SK-N-SH treated with all-trans-retinoic acid at 6 μM for 48 hours (cell line): Measurements from ENCODE around the gene IMP4.

Experiments used
- ATAC-seq: fragments of 200-7000 bp; cut with Tn5 transposase; 3 replicates; pipeline ENCODE4 v1.9.1; 2020; ENCODE audit warnings: mild to moderate bottlenecking, moderate library complexity
- ARNTL ChIP-seq: fragments of 450-650 bp; formaldehyde crosslinking; IDR thresholded peaks from 2 replicates; pipeline ENCODE4 v1.5.0; 2020; ENCODE audit warnings: low read depth, mild to moderate bottlenecking, moderate library complexity, borderline replicate concordance
- BACH2 ChIP-seq: fragments of 250-450 bp; sonication (Bioruptor Pico); IDR thresholded peaks from 2 replicates; pipeline ENCODE4 v1.9.0; 2021; ENCODE audit warnings: mild to moderate bottlenecking, borderline replicate concordance
- CREB5 ChIP-seq: fragments of 250-450 bp; sonication (Bioruptor Pico); IDR thresholded peaks from 2 replicates; pipeline ENCODE4 v1.5.1; 2020; ENCODE audit warnings: low read depth, mild to moderate bottlenecking, moderate library complexity
- CSDC2 ChIP-seq: fragments of 250-450 bp; sonication (Bioruptor Pico); IDR thresholded peaks from 2 replicates; pipeline ENCODE4 v1.5.0; 2020; ENCODE audit warnings: mild to moderate bottlenecking, moderate library complexity
- CSRNP3 ChIP-seq: fragments of 250-450 bp; sonication (Bioruptor Pico); IDR thresholded peaks from 2 replicates; pipeline ENCODE4 v1.5.1; 2021; ENCODE audit warnings: mild to moderate bottlenecking, moderate library complexity
- ESRRG ChIP-seq: fragments of 250-450 bp; sonication (Bioruptor Pico); IDR thresholded peaks from 2 replicates; pipeline ENCODE4 v1.6.1; 2021; ENCODE audit warnings: mild to moderate bottlenecking
- GLIS3 ChIP-seq: fragments of 250-450 bp; sonication (Bioruptor Pico); IDR thresholded peaks from 2 replicates; pipeline ENCODE4 v1.5.0; 2020; ENCODE audit warnings: mild to moderate bottlenecking, moderate library complexity
- ISL1 ChIP-seq: fragments of 250-450 bp; sonication (Bioruptor Pico); IDR thresholded peaks from 2 replicates; pipeline ENCODE4 v2.1.2; 2022; ENCODE audit warnings: mild to moderate bottlenecking, moderate library complexity
- OSR1 ChIP-seq: fragments of 250-450 bp; sonication (Bioruptor Pico); IDR thresholded peaks from 2 replicates; pipeline ENCODE4 v1.8.0; 2022; ENCODE audit warnings: moderate library complexity, mild to moderate bottlenecking, inconsistent platforms
- PATZ1 ChIP-seq: fragments of 250-450 bp; sonication (Bioruptor Pico); IDR thresholded peaks from 2 replicates; pipeline ENCODE4 v1.8.0; 2020; ENCODE audit warnings: mild to moderate bottlenecking, moderate library complexity, borderline replicate concordance
- POU6F1 ChIP-seq: fragments of 250-450 bp; sonication (Bioruptor Pico); IDR thresholded peaks from 2 replicates; pipeline ENCODE4 v1.8.0; 2021; ENCODE audit warnings: low read depth, mild to moderate bottlenecking, moderate library complexity, borderline replicate concordance
- PPARA ChIP-seq: fragments of 250-450 bp; sonication (Bioruptor Pico); IDR thresholded peaks from 2 replicates; pipeline ENCODE4 v1.5.0; 2020; ENCODE audit warnings: mild to moderate bottlenecking, borderline replicate concordance
- RARB ChIP-seq: fragments of 250-450 bp; sonication (Bioruptor Pico); IDR thresholded peaks from 2 replicates; pipeline ENCODE4 v1.8.0; 2021; ENCODE audit warnings: mild to moderate bottlenecking, moderate library complexity
- SNAI2 ChIP-seq: fragments of 250-450 bp; sonication (Bioruptor Pico); IDR thresholded peaks from 2 replicates; pipeline ENCODE4 v1.5.0; 2020; ENCODE audit warnings: mild to moderate bottlenecking, moderate library complexity
- TCF4 ChIP-seq: fragments of 250-450 bp; sonication (Bioruptor Pico); IDR thresholded peaks from 2 replicates; pipeline ENCODE4 v1.8.0; 2021; ENCODE audit warnings: mild to moderate bottlenecking, moderate library complexity, borderline replicate concordance
- TOX ChIP-seq: fragments of 250-450 bp; sonication (Bioruptor Pico); IDR thresholded peaks from 2 replicates; pipeline ENCODE4 v1.8.0; 2021; ENCODE audit warnings: mild to moderate bottlenecking, moderate library complexity, borderline replicate concordance
- TSHZ2 ChIP-seq: fragments of 250-450 bp; sonication (Bioruptor Pico); IDR thresholded peaks from 2 replicates; pipeline ENCODE4 v1.5.0; 2020; ENCODE audit warnings: mild to moderate bottlenecking, moderate library complexity
- ZC3H10 ChIP-seq: fragments of 250-450 bp; sonication (Bioruptor Pico); IDR thresholded peaks from 2 replicates; pipeline ENCODE4 v1.5.1; 2021; ENCODE audit warnings: mild to moderate bottlenecking, moderate library complexity
- ZFP30 ChIP-seq: fragments of 450-650 bp; formaldehyde crosslinking; IDR thresholded peaks from 2 replicates; pipeline ENCODE4 v1.5.0; 2022; ENCODE audit warnings: mild to moderate bottlenecking, moderate library complexity
- ZNF565 ChIP-seq: fragments of 450-650 bp; formaldehyde crosslinking; conservative IDR thresholded peaks from 2 replicates; pipeline ENCODE4 v1.5.0; 2020; ENCODE audit warnings: low read depth, mild to moderate bottlenecking, moderate library complexity
- ZNF8 ChIP-seq: fragments of 450-650 bp; formaldehyde crosslinking; IDR thresholded peaks from 2 replicates; pipeline ENCODE4 v1.5.0; 2020; ENCODE audit warnings: mild to moderate bottlenecking, moderate library complexity

IMP4 gene

GRCh38 chr2:130346741-130347066 lies 4.0 kb downstream of the IMP4 start:
- no peak for TF ChIP-seq SNAI2
- TF ChIP-seq PPARA (CRISPR knock-in tag) = no peak
- no peak for TF ChIP-seq ESRRG (CRISPR knock-in tag)
- TF ChIP-seq GLIS3 (CRISPR knock-in tag) = no peak
- no peak for TF ChIP-seq TSHZ2 (CRISPR knock-in tag)
- TF ChIP-seq CREB5 (CRISPR knock-in tag) = no peak
- TF ChIP-seq TCF4 = no peak
- no peak for TF ChIP-seq PATZ1
- TF ChIP-seq ZFP30 = no peak
- no peak for TF ChIP-seq ZNF565 (CRISPR knock-in tag)
- TF ChIP-seq ISL1 (CRISPR knock-in tag) = no peak
- TF ChIP-seq ARNTL = no peak
- no peak for TF ChIP-seq ZNF8 (CRISPR knock-in tag)
- TF ChIP-seq CSDC2 = no peak
- TF ChIP-seq OSR1 (CRISPR knock-in tag) = no peak
- no peak for TF ChIP-seq ZC3H10 (CRISPR knock-in tag)
- TF ChIP-seq CSRNP3 = no peak
- no peak for TF ChIP-seq RARB (CRISPR knock-in tag)
- no peak for TF ChIP-seq POU6F1 (CRISPR knock-in tag)
- ATAC-seq = no peak

- ATAC-seq = no peak
- TF ChIP-seq BACH2 (CRISPR knock-in tag) (no peak), ARNTL (no peak), CREB5 (CRISPR knock-in tag) (no peak), PATZ1 (no peak), TSHZ2 (CRISPR knock-in tag) (no peak), TOX (CRISPR knock-in tag) (no peak), CSRNP3 (no peak), SNAI2 (no peak), ZC3H10 (CRISPR knock-in tag) (no peak), GLIS3 (CRISPR knock-in tag) (no peak), ISL1 (CRISPR knock-in tag) (no peak)
These were observed 4.7 kb downstream of the IMP4 start for GRCh38 chr2:130347220-130347925.
